Mucosa of gallbladder (tissue), 1 donor: Measurements from ENCODE around the gene PMIS2. TPM values are rescaled to one million over a fixed set of nuclear protein-coding genes. Genes with fewer than 3 reads are reported as not detected.

Experiments used
- DNase-seq: peaks from one replicate; pipeline ENCODE4 v3.0.0-alpha.2; 2020; ENCODE audit warnings: low spot score
- total RNA-seq: library from RNA; stranded (reverse); gene quantifications from one replicate; pipeline ENCODE4 v1.2.1, GENCODE V29; 2021
- donor health status: DM: no; HTN: no; CAD: no.

PMIS2 gene
- not detected for total RNA-seq

GRCh38 chr19:35585848-35586247 is at the start of gene PMIS2:
Gene PMIS2, plus strand, starts transcription at chr19:35586173. Its CDS starts 87 bp downstream, at chr19:35586260.
- no peak for DNase-seq

GRCh38 chr19:35539314-35539713 is 46.7 kb upstream of the PMIS2 start:
- no peak for DNase-seq

GRCh38 chr19:35539850-35540249 is 46.1 kb upstream of the PMIS2 start:
- no peak for DNase-seq

GRCh38 chr19:35540356-35540927 is 45.5 kb upstream of the PMIS2 start:
- no peak for DNase-seq

GRCh38 chr19:35542209-35542608 is 43.8 kb upstream of the PMIS2 start:
- no peak for DNase-seq

- no peak for DNase-seq
Observed at GRCh38 chr19:35543280-35544109, 42.5 kb upstream of the PMIS2 start.

GRCh38 chr19:35544110-35544802 is 41.7 kb upstream of the PMIS2 start:
- DNase-seq = no peak

- peak; percentile 92 for DNase-seq
Observed at GRCh38 chr19:35545001-35545854, 40.7 kb upstream of the PMIS2 start, which contains the start of gene TMEM147. Gene TMEM147, plus strand, starts transcription at chr19:35545626. Its CDS starts 114 bp downstream, at chr19:35545740.

GRCh38 chr19:35545855-35546381 is 40.1 kb upstream of the PMIS2 start:
- no peak for DNase-seq

GRCh38 chr19:35546532-35546931 is 39.4 kb upstream of the PMIS2 start:
- DNase-seq = no peak

GRCh38 chr19:35549174-35549788 is 36.7 kb upstream of the PMIS2 start:
- DNase-seq = peak; percentile 37

- no peak for DNase-seq
Observed at GRCh38 chr19:35549879-35550523, 36.0 kb upstream of the PMIS2 start.

GRCh38 chr19:35551091-35551810 is 34.7 kb upstream of the PMIS2 start:
- no peak for DNase-seq

- no peak for DNase-seq
Observed at GRCh38 chr19:35552534-35553384, 33.2 kb upstream of the PMIS2 start.

- DNase-seq = no peak
Observed at GRCh38 chr19:35553385-35554000, 32.5 kb upstream of the PMIS2 start.

GRCh38 chr19:35554076-35554475 is 31.9 kb upstream of the PMIS2 start:
- no peak for DNase-seq

- DNase-seq = no peak
Observed at GRCh38 chr19:35555301-35556005, 30.5 kb upstream of the PMIS2 start.
